SH-SY5Y (cell line): ENCODE data around the gene SESN2.
A peak's percentile ranks its signal among the peaks of the same experiment; 100 is the strongest.

ENCODE experiments used
- GATA2 ChIP-seq: IDR thresholded peaks from 2 replicates; pipeline ENCODE4 v1.6.1; 2011; ENCODE audit warnings: mild to moderate bottlenecking, low read depth, low read length
- GATA3 ChIP-seq: IDR thresholded peaks from 2 replicates; pipeline ENCODE4 v1.6.1; 2011; ENCODE audit warnings: low read depth, mild to moderate bottlenecking, low read length, moderate library complexity

- TF ChIP-seq GATA2 (peak; percentile 85), GATA3 (peak; percentile 65; the same call in 1 of the 2 replicates)
These were observed 64.4 kb downstream of the SESN2 start for GRCh38 chr1:28323720-28324119.
